A673 (cell line): Measurements from ENCODE around the gene RHBG.

ENCODE experiments used
- CTCF ChIP-seq: fragments of 300-800, 200-600 bp; sonication (generic); conservative IDR thresholded peaks from 2 replicates; pipeline ENCODE4 v1.5.1; 2017; ENCODE audit warnings: low read depth, mild to moderate bottlenecking, antibody characterized with exemption, low read length, moderate library complexity, mixed read lengths
- EZH2 ChIP-seq: fragments of 200-600 bp; sonication (generic); IDR thresholded peaks from 2 replicates; pipeline ENCODE4 v1.6.1; 2017; ENCODE audit warnings: borderline replicate concordance, low read depth, mild to moderate bottlenecking, mixed read lengths, antibody characterized with exemption, low read length; ENCODE audit not compliant: poor library complexity, severe bottlenecking

GRCh38 chr1:156372876-156373275 lies 3.9 kb downstream of the RHBG start:
- TF ChIP-seq EZH2 (no peak), CTCF (no peak)
